HG02588 (cell line): ENCODE data around the gene TRMT2A.

Source experiments
- ATAC-seq: cut with Tn5 transposase; IDR thresholded peaks from one replicate; pipeline ENCODE4 v1.9.1; 2021; ENCODE audit warnings: mild to moderate bottlenecking, moderate library complexity; ENCODE audit not compliant: unreplicated experiment

TRMT2A gene

GRCh38 chr22:20107951-20108756 is 8.9 kb downstream of the TRMT2A start:
- no peak for ATAC-seq

- ATAC-seq, result no peak
Observed at GRCh38 chr22:20107471-20107901, 9.5 kb downstream of the TRMT2A start.

- ATAC-seq, result no peak
Observed at GRCh38 chr22:20106849-20107237, 10.2 kb downstream of the TRMT2A start.

- ATAC-seq, result no peak
Observed at GRCh38 chr22:20106205-20106848, 10.7 kb downstream of the TRMT2A start.

- no peak for ATAC-seq
Observed at GRCh38 chr22:20105456-20106204, 11.4 kb downstream of the TRMT2A start.

- no peak for ATAC-seq
Observed at GRCh38 chr22:20102203-20102780, 14.7 kb downstream of the TRMT2A start.

GRCh38 chr22:20101638-20102037 is 15.4 kb downstream of the TRMT2A start:
- ATAC-seq, result no peak

- ATAC-seq, result no peak
Observed at GRCh38 chr22:20099099-20099711, 17.8 kb downstream of the TRMT2A start.

GRCh38 chr22:20096574-20097420 is 20.2 kb downstream of the TRMT2A start:
- no peak for ATAC-seq

- ATAC-seq, result no peak
Observed at GRCh38 chr22:20095521-20095920, 21.5 kb downstream of the TRMT2A start.

- ATAC-seq, result no peak
Observed at GRCh38 chr22:20094197-20094807, 22.7 kb downstream of the TRMT2A start.

- no peak for ATAC-seq
Observed at GRCh38 chr22:20093418-20094196, 23.4 kb downstream of the TRMT2A start.

GRCh38 chr22:20092477-20092854 is 24.6 kb downstream of the TRMT2A start:
- ATAC-seq, result no peak

- ATAC-seq, result no peak
Observed at GRCh38 chr22:20091690-20092476, 25.1 kb downstream of the TRMT2A start.

- no peak for ATAC-seq
Observed at GRCh38 chr22:20090730-20091240, 26.2 kb downstream of the TRMT2A start.

GRCh38 chr22:20089977-20090729 is 26.9 kb downstream of the TRMT2A start:
- no peak for ATAC-seq
